Activated B cell treated with CpG ODN at 0.5 μM for 24 hours (primary cell): ENCODE measurements around the gene SV2B. TPM values are rescaled to one million over a fixed set of nuclear protein-coding genes. Genes with fewer than 3 reads are reported as not detected.

Source experiments
- ATAC-seq: fragments of 200-7000 bp; cut with Tn5 transposase; one replicate; pipeline ENCODE4 v1.10.0; 2021; ENCODE audit warnings: low read depth, mild to moderate bottlenecking, moderate library complexity
- CTCF ChIA-PET: fragments of 350-600 bp; sonication (Branson Sonifier 250); formaldehyde crosslinking; loops from one replicate; lab custom pipeline; 2021; ENCODE audit warnings: antibody characterized with exemption; lab: Charles Lee
- POLR2A ChIA-PET: fragments of 350-600 bp; sonication (Branson Sonifier 250); formaldehyde crosslinking; loops from one replicate; lab custom pipeline; 2021; ENCODE audit warnings: antibody characterized with exemption; lab: Charles Lee
- DNase-seq: peaks from one replicate; pipeline ENCODE4 v3.0.0; 2022
- H3K27ac Mint-ChIP-seq: one replicate; pipeline ENCODE4 v1.8.0; 2020; ENCODE audit warnings: mixed read lengths
- H3K27me3 Mint-ChIP-seq: one replicate; pipeline ENCODE4 v1.8.0; 2021; ENCODE audit warnings: mixed read lengths
- H3K36me3 Mint-ChIP-seq: one replicate; pipeline ENCODE4 v1.8.0; 2021; ENCODE audit warnings: low read depth, mixed read lengths
- H3K4me1 Mint-ChIP-seq: one replicate; pipeline ENCODE4 v1.8.0; 2021; ENCODE audit warnings: mixed read lengths
- H3K4me3 Mint-ChIP-seq: one replicate; pipeline ENCODE4 v1.8.0; 2020; ENCODE audit warnings: mild to moderate bottlenecking, mixed read lengths
- H3K9me3 Mint-ChIP-seq: one replicate; pipeline ENCODE4 v1.8.0; 2020; ENCODE audit warnings: mixed read lengths
- intact Hi-C: fragments of 100-400 bp; cut with micrococcal nuclease; formaldehyde crosslinking; loops from one replicate; pipeline ENCODE4 v1.15.1; 2024
- total RNA-seq: library from RNA; stranded (reverse); gene quantifications from 2 replicates; pipeline ENCODE4 v1.2.3, GENCODE V29; 2022
- TF ChIP-seq, protein P1 (sequence below): fragments of 200-600 bp; IDR thresholded peaks from one replicate; pipeline ENCODE4 v1.8.0; 2022; ENCODE audit warnings: antibody characterized with exemption, mild to moderate bottlenecking

SV2B gene
- total RNA-seq, 1 donor from 2014 or later, result not detected

- CTCF ChIA-PET, result interaction anchor here (1.4 kb wide), 1 partner anchor 10 kb away, joined by 5 read pairs; no protein-coding TSS in a partner anchor
Observed at GRCh38 chr15:91281947-91282346, 181.9 kb downstream of the SV2B start.

GRCh38 chr15:91282486-91282885 lies 182.4 kb downstream of the SV2B start:
- H3K4me1 Mint-ChIP-seq, result no peaks in the 10 kb centered on the region
- ChIA-PET POLR2A (no interaction called here), CTCF (interaction anchor here (1.4 kb wide), 1 partner anchor 11 kb away, joined by 5 read pairs; no protein-coding TSS in a partner anchor)
- H3K9me3 Mint-ChIP-seq, result no peaks in the 10 kb centered on the region
- intact Hi-C loops, result no loop called here
- DNase-seq, result no peak
- H3K36me3 Mint-ChIP-seq, result no peaks in the 10 kb centered on the region
- H3K4me3 Mint-ChIP-seq, result no peak overlapping the region
- ATAC-seq, result no peak
- H3K27me3 Mint-ChIP-seq, result peaks cover 10% of the 10 kb centered on the region
- no peak overlapping the region for H3K27ac Mint-ChIP-seq
- TF ChIP-seq, protein P1, sequence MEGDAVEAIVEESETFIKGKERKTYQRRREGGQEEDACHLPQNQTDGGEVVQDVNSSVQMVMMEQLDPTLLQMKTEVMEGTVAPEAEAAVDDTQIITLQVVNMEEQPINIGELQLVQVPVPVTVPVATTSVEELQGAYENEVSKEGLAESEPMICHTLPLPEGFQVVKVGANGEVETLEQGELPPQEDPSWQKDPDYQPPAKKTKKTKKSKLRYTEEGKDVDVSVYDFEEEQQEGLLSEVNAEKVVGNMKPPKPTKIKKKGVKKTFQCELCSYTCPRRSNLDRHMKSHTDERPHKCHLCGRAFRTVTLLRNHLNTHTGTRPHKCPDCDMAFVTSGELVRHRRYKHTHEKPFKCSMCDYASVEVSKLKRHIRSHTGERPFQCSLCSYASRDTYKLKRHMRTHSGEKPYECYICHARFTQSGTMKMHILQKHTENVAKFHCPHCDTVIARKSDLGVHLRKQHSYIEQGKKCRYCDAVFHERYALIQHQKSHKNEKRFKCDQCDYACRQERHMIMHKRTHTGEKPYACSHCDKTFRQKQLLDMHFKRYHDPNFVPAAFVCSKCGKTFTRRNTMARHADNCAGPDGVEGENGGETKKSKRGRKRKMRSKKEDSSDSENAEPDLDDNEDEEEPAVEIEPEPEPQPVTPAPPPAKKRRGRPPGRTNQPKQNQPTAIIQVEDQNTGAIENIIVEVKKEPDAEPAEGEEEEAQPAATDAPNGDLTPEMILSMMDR, result no peak

More at GRCh38 chr15:91281947-91282346, 181.9 kb downstream of the SV2B start:
- Mint-ChIP-seq H3K4me1 (no peaks in the 10 kb centered on the region), H3K27me3 (peaks cover 10% of the 10 kb centered on the region), H3K4me3 (no peak overlapping the region), H3K9me3 (no peaks in the 10 kb centered on the region), H3K27ac (no peak overlapping the region), H3K36me3 (no peaks in the 10 kb centered on the region)
- ATAC-seq (no peak), DNase-seq (no peak)
- intact Hi-C loops, result no loop called here
- TF ChIP-seq, protein P1, result no peak
- POLR2A ChIA-PET, result no interaction called here

DNA sequence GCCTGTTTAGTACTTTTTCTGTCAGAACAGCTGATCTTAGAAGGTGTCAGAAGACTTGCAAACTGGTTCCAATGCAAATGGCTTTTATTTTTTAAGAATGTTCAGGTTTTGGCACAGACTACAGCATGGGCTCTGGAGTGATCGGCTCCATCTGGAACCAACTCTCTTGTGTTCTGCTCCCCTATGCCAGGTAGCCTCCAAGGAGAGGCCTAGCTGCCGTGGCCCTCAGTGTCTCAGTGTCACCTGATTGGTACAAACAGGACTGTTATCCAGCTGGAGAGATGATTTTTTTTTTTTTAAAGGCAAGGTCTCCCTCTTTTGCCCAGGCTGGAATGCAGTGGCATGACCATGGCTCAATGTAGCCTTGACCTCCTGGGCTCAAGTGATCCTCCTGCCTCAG lies 183.1 kb downstream of the SV2B start:
- Mint-ChIP-seq H3K4me1 (no peaks in the 10 kb centered on the region), H3K27me3 (peaks cover 8% of the 10 kb centered on the region), H3K27ac (no peak overlapping the region), H3K9me3 (no peaks in the 10 kb centered on the region), H3K36me3 (no peaks in the 10 kb centered on the region), H3K4me3 (no peak overlapping the region)
- ChIA-PET POLR2A (no interaction called here), CTCF (interaction anchor here (1.4 kb wide), 1 partner anchor 12 kb away, joined by 5 read pairs; no protein-coding TSS in a partner anchor)
- ATAC-seq (no peak), DNase-seq (no peak)
- TF ChIP-seq, protein P1, result no peak
- intact Hi-C loops, result no loop called here

GRCh38 chr15:91284758-91285466 lies 184.9 kb downstream of the SV2B start:
- Mint-ChIP-seq H3K36me3 (no peaks in the 10 kb centered on the region), H3K27me3 (peaks cover 5% of the 10 kb centered on the region), H3K27ac (no peak overlapping the region), H3K4me1 (no peaks in the 10 kb centered on the region), H3K9me3 (no peaks in the 10 kb centered on the region), H3K4me3 (no peak overlapping the region)
- ChIA-PET POLR2A (no interaction called here), CTCF (no interaction called here)
- DNase-seq (no peak), ATAC-seq (no peak)
- intact Hi-C loops, result no loop called here
- TF ChIP-seq, protein P1, result no peak

DNA sequence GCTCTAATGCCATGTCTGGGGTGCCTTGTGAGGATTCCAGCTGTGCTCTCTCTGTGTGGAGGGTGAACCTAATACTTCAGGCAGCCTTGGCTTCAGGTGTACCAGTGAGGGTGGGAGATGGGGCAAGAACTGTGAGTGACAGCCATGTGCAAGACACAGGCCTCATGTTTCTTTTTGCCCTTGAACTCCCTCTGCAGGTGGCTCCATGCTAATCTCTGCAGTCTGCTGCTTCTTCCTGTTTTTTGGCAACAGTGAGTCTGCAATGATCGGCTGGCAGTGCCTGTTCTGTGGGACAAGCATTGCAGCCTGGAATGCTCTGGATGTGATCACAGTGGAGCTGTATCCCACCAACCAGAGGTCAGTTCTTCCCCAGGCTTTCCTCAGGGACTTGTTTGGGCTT lies 189.3 kb downstream of the SV2B start:
- H3K36me3 Mint-ChIP-seq, result no peaks in the 10 kb centered on the region
- H3K27ac Mint-ChIP-seq, result no peak overlapping the region
- intact Hi-C loops, result no loop called here
- ATAC-seq (no peak), DNase-seq (no peak)
- POLR2A ChIA-PET, result no interaction called here
- TF ChIP-seq, protein P1, result no peak
- CTCF ChIA-PET, result interaction anchor here (1.2 kb wide), 1 partner anchor 13 kb away, joined by 3 read pairs; no protein-coding TSS in a partner anchor
- peaks cover 3% of the 10 kb centered on the region for H3K27me3 Mint-ChIP-seq
- peaks cover 3% of the 10 kb centered on the region for H3K4me1 Mint-ChIP-seq
- H3K4me3 Mint-ChIP-seq, result no peak overlapping the region
- H3K9me3 Mint-ChIP-seq, result no peaks in the 10 kb centered on the region
